PC-3 (cell line): ENCODE measurements around the gene MRC2. TPM values are rescaled to one million over a fixed set of nuclear protein-coding genes. Genes with fewer than 3 reads are reported as not detected.

Experiments
- ATAC-seq: fragments of 200-7000 bp; cut with Tn5 transposase; 2 replicates; pipeline ENCODE4 v1.9.1; 2020; ENCODE audit warnings: mild to moderate bottlenecking, moderate library complexity
- BruUV-seq: library from RNA; stranded (reverse); fragments of 400-500 nt; replicated peaks from 2 replicates; lab custom pipeline; 2021; lab: Mats Ljungman, UMichigan
- CTCF ChIA-PET: fragments of 300-600 bp; sonication (Branson Sonifier 250); formaldehyde crosslinking; loops from one replicate; lab custom pipeline; 2022; ENCODE audit warnings: antibody characterized with exemption; lab: Charles Lee
- POLR2A ChIA-PET: fragments of 300-600 bp; sonication (Branson Sonifier 250); formaldehyde crosslinking; loops from one replicate; lab custom pipeline; 2022; ENCODE audit warnings: antibody characterized with exemption; ENCODE audit not compliant: unreplicated experiment; lab: Charles Lee
- DNase-seq: peaks from one replicate; pipeline ENCODE4 v3.0.0-alpha.2; 2015
- H2AFZ ChIP-seq: fragments of 300-600 bp; sonication (generic); 2 replicates; pipeline ENCODE4 v1.6.0; 2016; ENCODE audit warnings: antibody characterized with exemption, low read length
- H3F3A ChIP-seq: fragments of 300-600 bp; sonication (generic); one replicate; pipeline ENCODE4 v1.6.0; 2017; ENCODE audit warnings: antibody characterized with exemption, low read length, control low read depth, mild to moderate bottlenecking; ENCODE audit not compliant: unreplicated experiment
- H3K27ac ChIP-seq: fragments of 300-600 bp; sonication (generic); 2 replicates; pipeline ENCODE4 v1.5.1; 2016; ENCODE audit warnings: mild to moderate bottlenecking, low read length
- H3K27me3 ChIP-seq: fragments of 300-600 bp; sonication (generic); 2 replicates; pipeline ENCODE4 v1.6.1; 2016; ENCODE audit warnings: low read length, mixed read lengths
- H3K36me3 ChIP-seq: fragments of 300-600 bp; sonication (generic); 2 replicates; pipeline ENCODE4 v1.6.1; 2016; ENCODE audit warnings: low read depth, mixed run types, low read length, mixed read lengths
- H3K4me1 ChIP-seq: fragments of 300-600 bp; sonication (generic); 2 replicates; pipeline ENCODE4 v1.5.1; 2016; ENCODE audit warnings: low read length; ENCODE audit not compliant: insufficient read depth
- H3K4me2 ChIP-seq: fragments of 300-600 bp; sonication (generic); 2 replicates; pipeline ENCODE4 v1.6.0; 2016; ENCODE audit warnings: low read length
- H3K4me3 ChIP-seq: fragments of 300-600 bp; sonication (generic); 2 replicates; pipeline ENCODE4 v1.5.1; 2016; ENCODE audit warnings: mild to moderate bottlenecking, low read length, mixed read lengths
- H3K79me2 ChIP-seq: fragments of 300-600 bp; sonication (generic); 2 replicates; pipeline ENCODE4 v1.6.1; 2017; ENCODE audit warnings: low read length, mixed read lengths
- H3K9ac ChIP-seq: fragments of 300-600 bp; sonication (generic); 2 replicates; pipeline ENCODE4 v1.6.0; 2016; ENCODE audit warnings: mild to moderate bottlenecking, low read length
- H3K9me2 ChIP-seq: fragments of 300-600 bp; sonication (generic); replicated peaks from 2 replicates; pipeline ENCODE4 v1.6.1; 2016; ENCODE audit warnings: mixed run types, low read length, mixed read lengths
- H3K9me3 ChIP-seq: fragments of 300-600 bp; sonication (generic); 2 replicates; pipeline ENCODE4 v1.6.1; 2016; ENCODE audit warnings: low read length, mixed read lengths
- H4K20me1 ChIP-seq: fragments of 300-600 bp; sonication (generic); 2 replicates; pipeline ENCODE4 v1.6.1; 2016; ENCODE audit warnings: low read length, mixed read lengths
- CTCF ChIP-seq: fragments of 300-600 bp; sonication (generic); conservative IDR thresholded peaks from 2 replicates; pipeline ENCODE4 v1.5.1; 2017; ENCODE audit warnings: antibody characterized with exemption, low read depth, mild to moderate bottlenecking, low read length
- EZH2 ChIP-seq: fragments of 300-600 bp; sonication (generic); IDR thresholded peaks from one replicate; pipeline ENCODE4 v1.6.1; 2017; ENCODE audit warnings: antibody characterized with exemption, mild to moderate bottlenecking, low read length; ENCODE audit not compliant: unreplicated experiment
- EZH2phosphoT487 ChIP-seq: fragments of 300-600 bp; sonication (generic); IDR thresholded peaks from 2 replicates; pipeline ENCODE4 v1.6.1; 2018; ENCODE audit warnings: mild to moderate bottlenecking, antibody characterized with exemption, low read length, borderline replicate concordance
- intact Hi-C: fragments of 100-400 bp; cut with micrococcal nuclease; formaldehyde crosslinking; loops from 2 replicates; pipeline ENCODE4 v1.9.0; 2023
- total RNA-seq: library from RNA; depleted of rRNA; stranded (reverse); fragments of >200 nt; gene quantifications from 2 replicates; pipeline ENCODE4 v1.2.3, GENCODE V29; 2014

MRC2 gene
- total RNA-seq, 1 experiment from 2014 or later = 13.5 TPM

DNA sequence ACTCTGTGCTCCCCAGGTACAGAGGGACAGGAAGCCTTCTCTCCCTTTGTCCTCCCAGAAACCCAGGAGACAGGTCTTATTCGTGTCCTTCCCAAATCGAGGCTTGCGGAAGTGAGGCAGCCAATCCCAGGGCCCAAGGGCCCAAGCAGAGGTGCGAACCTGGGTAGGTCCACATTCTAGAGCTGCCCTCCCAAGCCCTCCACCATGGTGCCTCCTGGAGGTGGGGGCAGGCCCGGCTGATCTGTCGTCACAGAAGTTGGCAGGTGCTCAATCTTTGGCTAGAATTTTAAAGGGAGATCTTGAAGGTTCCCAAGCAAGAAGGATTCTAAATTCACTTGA, 21.5 kb downstream of the MRC2 start:
- no peaks in the 10 kb centered on the region for H3K9me3 ChIP-seq
- no peaks in the 10 kb centered on the region for H3K79me2 ChIP-seq
- ChIA-PET POLR2A (interaction anchor here (0.6 kb wide), 1 partner anchor 45 kb away, joined by 3 read pairs; no protein-coding TSS in a partner anchor), CTCF (no interaction called here)
- ATAC-seq = no peak
- no peaks in the 10 kb centered on the region for H4K20me1 ChIP-seq
- H2AFZ ChIP-seq = no peak overlapping the region
- no peak overlapping the region for H3K4me2 ChIP-seq
- intact Hi-C loops = no loop called here
- H3K4me3 ChIP-seq = no peak overlapping the region
- H3K27me3 ChIP-seq = no peaks in the 10 kb centered on the region
- TF ChIP-seq EZH2phosphoT487 = no peak
- no peak for TF ChIP-seq EZH2
- TF ChIP-seq CTCF = no peak
- H3K4me1 ChIP-seq = peaks cover 11% of the 10 kb centered on the region; the same call in 1 of the 2 replicates
- H3K36me3 ChIP-seq = no peaks in the 10 kb centered on the region
- H3K9me2 ChIP-seq = no peaks in the 10 kb centered on the region
- BruUV-seq = no TSS peak
- DNase-seq = no peak
- no peaks in the 10 kb centered on the region for H3F3A ChIP-seq
- no peak overlapping the region for H3K27ac ChIP-seq
- H3K9ac ChIP-seq = no peak overlapping the region

DNA sequence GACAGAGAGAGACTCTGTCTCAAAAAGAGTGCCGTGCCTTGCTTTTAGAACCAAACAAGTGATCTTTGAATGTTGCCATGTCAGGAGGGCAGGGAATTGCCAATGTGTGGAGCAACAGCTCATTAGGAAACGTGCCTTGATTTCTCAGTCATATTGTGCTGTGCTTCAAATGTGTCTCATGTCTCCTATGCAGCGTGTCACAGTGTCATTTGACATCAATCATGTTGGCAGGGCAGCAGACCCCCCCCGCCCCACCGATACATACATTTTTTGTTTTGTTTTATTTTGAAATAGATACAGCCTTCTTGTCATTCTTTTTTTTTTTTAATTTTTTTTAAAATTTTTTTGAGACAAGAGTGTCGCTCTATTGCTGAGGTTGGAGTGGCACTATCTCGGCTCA, 22.1 kb downstream of the MRC2 start:
- Histone ChIP-seq H3F3A (no peaks in the 10 kb centered on the region), H3K4me2 (no peak overlapping the region), H4K20me1 (no peaks in the 10 kb centered on the region), H2AFZ (no peak overlapping the region), H3K36me3 (no peaks in the 10 kb centered on the region), H3K9ac (no peak overlapping the region), H3K27me3 (no peaks in the 10 kb centered on the region), H3K9me2 (no peaks in the 10 kb centered on the region), H3K4me3 (no peak overlapping the region), H3K4me1 (peaks cover 11% of the 10 kb centered on the region; the same call in 1 of the 2 replicates), H3K27ac (no peak overlapping the region), H3K9me3 (no peaks in the 10 kb centered on the region), H3K79me2 (no peaks in the 10 kb centered on the region)
- intact Hi-C loops = no loop called here
- no TSS peak for BruUV-seq
- ATAC-seq (no peak), DNase-seq (no peak)
- POLR2A ChIA-PET = no interaction called here
- CTCF ChIA-PET = no interaction called here
- TF ChIP-seq EZH2phosphoT487 (no peak), EZH2 (no peak), CTCF (no peak)

DNA sequence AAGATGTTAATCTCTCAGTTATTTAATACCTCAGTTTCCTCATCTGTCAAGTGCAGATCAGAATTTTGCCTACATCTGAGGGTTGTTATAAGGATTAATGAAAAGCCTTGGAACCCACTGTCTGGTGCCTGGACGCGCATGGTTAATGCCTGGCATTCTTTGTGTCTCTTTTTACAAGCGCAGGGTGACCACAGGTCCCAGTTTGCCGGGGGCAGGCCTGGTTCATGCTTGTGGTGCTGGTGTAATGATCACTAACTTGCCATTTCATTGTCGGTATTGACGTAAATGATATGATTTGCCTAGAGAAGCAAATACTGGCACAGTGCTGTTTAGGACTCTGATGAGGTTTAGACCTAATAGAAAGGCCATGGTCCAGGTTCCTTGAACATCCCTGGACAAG, 23.1 kb downstream of the MRC2 start:
- no peaks in the 10 kb centered on the region for H3F3A ChIP-seq
- H3K4me3 ChIP-seq = no peak overlapping the region
- ChIA-PET POLR2A (no interaction called here), CTCF (no interaction called here)
- H4K20me1 ChIP-seq = no peaks in the 10 kb centered on the region
- H3K27ac ChIP-seq = no peak overlapping the region
- no peak overlapping the region for H3K4me2 ChIP-seq
- TF ChIP-seq CTCF (no peak), EZH2phosphoT487 (no peak), EZH2 (no peak)
- DNase-seq (no peak), ATAC-seq (no peak)
- H3K9ac ChIP-seq = no peak overlapping the region
- H2AFZ ChIP-seq = no peak overlapping the region
- no peaks in the 10 kb centered on the region for H3K27me3 ChIP-seq
- no peaks in the 10 kb centered on the region for H3K9me3 ChIP-seq
- H3K79me2 ChIP-seq = no peaks in the 10 kb centered on the region
- intact Hi-C loops = no loop called here
- peaks cover 11% of the 10 kb centered on the region; the same call in 1 of the 2 replicates for H3K4me1 ChIP-seq
- BruUV-seq = no TSS peak
- H3K36me3 ChIP-seq = no peaks in the 10 kb centered on the region
- no peaks in the 10 kb centered on the region for H3K9me2 ChIP-seq
